ENCODE results near the gene E4F1.

Gene E4F1

GRCh38 chr16:2207872-2208271, 15.5 kb upstream of the E4F1 start:
- DNase-seq, result no peak

- DNase-seq, result no peak
Observed at GRCh38 chr16:2208308-2208707, 15.1 kb upstream of the E4F1 start.

GRCh38 chr16:2208772-2209171, 14.6 kb upstream of the E4F1 start:
- DNase-seq, result no peak

GRCh38 chr16:2209258-2210008, 14.0 kb upstream of the E4F1 start:
- no peak for DNase-seq

- no peak for DNase-seq
Observed at GRCh38 chr16:2210009-2210332, 13.4 kb upstream of the E4F1 start.

- no peak for DNase-seq
Observed at GRCh38 chr16:2210386-2211365, 12.7 kb upstream of the E4F1 start, which contains the start of gene BRICD5. Gene BRICD5 (minus strand): TSS chr16:2210863. CDS start chr16:2210833, 30 bp downstream.

- DNase-seq, result no peak
Observed at GRCh38 chr16:2211923-2212347, 11.5 kb upstream of the E4F1 start.

- no peak for DNase-seq
Observed at GRCh38 chr16:2212362-2213324, 10.7 kb upstream of the E4F1 start.

GRCh38 chr16:2213817-2214718, 9.3 kb upstream of the E4F1 start:
- DNase-seq, result no peak

- DNase-seq, result no peak
Observed at GRCh38 chr16:2214719-2214968, 8.7 kb upstream of the E4F1 start, which contains the start of gene PGP. Gene PGP (minus strand): TSS chr16:2214840. CDS start chr16:2214777, 63 bp downstream.

- DNase-seq, result no peak
Observed at GRCh38 chr16:2216330-2216729, 7.1 kb upstream of the E4F1 start.

GRCh38 chr16:2223942-2224486, 623 bp downstream of the E4F1 start:
- DNase-seq, result no peak

- no peak for DNase-seq
Observed at GRCh38 chr16:2226245-2226793, 2.9 kb downstream of the E4F1 start.

GRCh38 chr16:2226918-2227317, 3.5 kb downstream of the E4F1 start:
- DNase-seq, result no peak

- DNase-seq, result no peak
Observed at GRCh38 chr16:2228161-2228824, 4.9 kb downstream of the E4F1 start.

- DNase-seq, result no peak
Observed at GRCh38 chr16:2229091-2229490, 5.7 kb downstream of the E4F1 start.

- no peak for DNase-seq
Observed at GRCh38 chr16:2229632-2230250, 6.3 kb downstream of the E4F1 start.

- DNase-seq, result no peak
Observed at GRCh38 chr16:2230376-2230775, 7.0 kb downstream of the E4F1 start.

- no peak for DNase-seq
Observed at GRCh38 chr16:2231016-2231931, 7.9 kb downstream of the E4F1 start.
